ENCODE data around the gene NINJ2.
A peak's percentile ranks its signal among the peaks of the same experiment; 100 is the strongest.
"Not testable (repeated sequence)": the region's sequence is repeated elsewhere in the genome, so short reads cannot be mapped to it uniquely, and the experiment has no call there.

The NINJ2 gene

DNA sequence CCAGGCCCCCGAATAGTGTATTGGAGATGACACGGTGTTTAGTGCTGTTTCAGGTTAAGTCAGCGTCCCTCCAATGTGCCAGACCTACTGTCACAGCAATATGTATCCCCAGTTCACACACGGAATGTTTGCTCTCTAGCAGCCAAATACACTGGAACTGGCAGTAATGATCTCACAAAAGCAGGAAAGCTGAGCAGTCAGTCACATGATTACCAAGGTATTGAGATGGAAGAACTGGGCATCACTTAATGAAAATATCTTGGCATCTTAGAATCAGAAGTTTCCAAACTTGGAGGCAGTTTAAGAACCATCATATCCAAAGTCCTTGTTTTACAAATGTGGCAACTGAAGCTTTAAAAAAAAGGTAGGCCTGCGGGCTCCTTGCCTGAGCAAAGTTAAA lies 23.3 kb downstream of the NINJ2 start:
- DNase-seq: no peak

GRCh38 chr12:639566-639965 lies 23.7 kb downstream of the NINJ2 start:
- no peak for DNase-seq

GRCh38 chr12:638953-639557 lies 24.2 kb downstream of the NINJ2 start:
- no peak for DNase-seq

DNA sequence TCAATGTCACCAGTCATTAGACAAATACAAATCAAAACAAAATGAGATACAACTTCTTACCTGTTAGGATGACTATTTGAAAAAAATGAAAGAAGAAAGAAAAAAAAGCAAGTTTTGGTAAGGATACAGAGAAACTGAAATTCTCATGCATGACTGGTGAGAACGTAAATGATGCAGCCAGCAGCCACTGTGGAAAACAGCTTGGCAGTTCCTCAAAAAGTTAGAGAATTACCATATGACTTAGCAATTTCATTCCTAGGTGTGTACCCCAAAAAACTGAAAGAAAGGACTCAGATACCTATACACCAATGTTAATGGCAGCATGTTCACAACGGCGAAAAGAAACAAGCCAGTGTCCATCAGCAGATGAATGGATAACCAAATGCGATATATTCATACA lies 26.6 kb downstream of the NINJ2 start:
- DNase-seq: no peak

DNA sequence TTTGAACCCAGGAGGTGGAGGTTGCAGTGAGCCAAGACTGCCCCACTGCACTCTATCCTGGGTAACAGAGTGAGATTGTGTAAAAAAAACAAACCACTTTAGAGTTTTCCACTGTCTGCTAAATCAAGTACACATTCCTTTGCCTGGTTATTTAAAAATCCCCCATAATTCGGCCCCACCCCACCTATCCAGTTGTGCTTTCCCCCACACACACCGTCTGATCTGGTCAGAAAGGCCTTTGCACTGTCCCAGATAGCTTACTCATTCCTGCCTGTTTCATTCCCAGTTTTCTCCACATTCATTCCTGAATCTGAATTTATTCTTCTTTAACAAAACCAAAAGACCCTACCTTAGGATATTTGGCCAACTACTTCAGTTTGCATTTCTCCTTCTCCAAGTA lies 29.5 kb downstream of the NINJ2 start:
- no peak for DNase-seq

DNA sequence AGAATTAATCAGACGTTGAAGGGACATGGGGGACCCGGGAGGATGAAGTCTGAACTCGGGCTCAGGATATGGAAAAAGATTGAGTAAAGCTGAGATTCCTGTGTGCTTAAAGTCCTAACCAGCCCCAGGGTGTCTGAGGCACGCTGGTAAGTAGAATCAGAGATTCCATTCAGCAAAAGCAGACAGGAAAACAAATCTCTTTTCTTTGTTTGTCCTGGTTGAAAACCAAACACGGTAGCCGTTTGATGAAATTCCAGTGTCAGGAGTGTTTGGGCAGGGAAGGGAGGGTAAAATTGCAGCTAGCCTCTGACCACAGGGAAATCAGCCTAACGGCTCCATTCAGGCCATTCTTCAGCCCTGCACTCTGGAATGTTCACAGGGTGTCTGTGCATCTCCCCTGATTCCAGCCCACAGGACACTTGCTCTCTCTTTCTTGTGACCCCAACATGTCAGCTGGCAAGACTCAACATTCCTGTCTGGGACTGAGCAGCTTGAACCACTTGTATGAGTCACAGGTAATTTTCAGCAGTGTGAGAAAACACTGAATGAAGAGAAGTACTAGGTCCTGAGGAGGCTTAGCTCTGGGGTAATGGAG lies 31.0 kb downstream of the NINJ2 start:
- DNase-seq: peak; percentile 80

DNA sequence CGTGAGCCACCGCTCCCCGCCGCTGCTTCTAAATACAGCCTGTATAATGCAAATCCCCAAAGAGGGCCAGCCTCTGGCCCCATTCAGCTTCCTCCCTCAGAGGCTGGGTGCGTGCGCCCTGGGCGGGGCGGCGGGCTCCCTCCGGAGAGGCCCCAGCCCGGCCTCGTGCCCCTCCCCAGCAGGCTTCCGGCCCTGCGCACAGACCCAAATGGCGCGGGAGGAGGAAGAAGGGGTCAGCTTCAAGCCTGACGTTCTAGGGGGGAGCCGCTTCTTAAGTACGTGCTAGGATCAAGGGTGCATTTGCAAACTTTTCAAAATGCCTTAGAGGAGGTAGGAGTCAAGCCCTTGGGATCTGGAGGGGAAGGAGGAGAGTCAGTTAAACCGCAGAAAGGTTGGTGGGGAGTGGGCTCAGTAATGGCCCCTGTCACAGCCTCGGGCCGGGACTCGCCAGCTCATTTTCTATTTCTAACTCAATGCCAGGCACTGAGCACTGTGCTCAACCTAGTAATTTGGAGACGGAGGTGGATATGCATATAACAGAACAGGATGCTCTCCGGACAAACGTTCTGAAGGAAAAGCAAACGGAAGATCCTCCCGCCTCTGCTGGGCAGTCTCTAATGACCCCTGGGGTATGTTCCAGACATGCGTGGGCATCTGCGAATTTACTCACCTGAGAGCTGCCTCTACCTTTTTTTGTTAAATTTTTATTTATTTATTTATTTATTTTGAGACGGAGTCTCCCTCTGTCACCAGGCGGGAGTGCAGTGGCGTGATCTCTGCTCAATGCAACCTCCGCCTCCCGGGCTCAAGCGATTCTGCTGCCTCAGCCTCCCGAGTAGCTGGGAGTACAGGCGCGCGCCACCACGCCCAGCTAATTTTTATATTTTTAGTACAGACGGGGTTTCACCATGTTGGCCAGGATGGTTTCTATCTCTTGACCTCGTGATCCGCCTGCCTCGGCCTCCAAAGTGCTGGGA lies 32.3 kb downstream of the NINJ2 start:
- no peak for DNase-seq

DNA sequence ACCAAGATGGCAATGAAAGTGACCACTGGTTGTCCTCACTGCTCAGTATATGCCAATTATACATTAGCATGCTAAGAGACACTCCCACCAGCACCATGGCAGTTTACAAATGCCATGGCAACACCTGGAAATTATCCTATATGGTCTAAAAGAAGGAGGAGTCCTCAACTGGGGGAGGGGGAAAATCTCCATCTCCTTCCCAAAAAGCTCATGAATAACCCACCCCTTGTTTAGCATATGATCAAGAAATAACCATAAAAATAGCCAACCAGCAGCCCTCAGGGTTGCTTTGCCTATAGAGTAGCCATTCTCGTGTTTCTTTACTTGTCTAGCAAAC lies 34.5 kb downstream of the NINJ2 start:
- not testable (repeated sequence) for DNase-seq

GRCh38 chr12:627863-628741 lies 35.1 kb downstream of the NINJ2 start:
- DNase-seq: no peak

DNA sequence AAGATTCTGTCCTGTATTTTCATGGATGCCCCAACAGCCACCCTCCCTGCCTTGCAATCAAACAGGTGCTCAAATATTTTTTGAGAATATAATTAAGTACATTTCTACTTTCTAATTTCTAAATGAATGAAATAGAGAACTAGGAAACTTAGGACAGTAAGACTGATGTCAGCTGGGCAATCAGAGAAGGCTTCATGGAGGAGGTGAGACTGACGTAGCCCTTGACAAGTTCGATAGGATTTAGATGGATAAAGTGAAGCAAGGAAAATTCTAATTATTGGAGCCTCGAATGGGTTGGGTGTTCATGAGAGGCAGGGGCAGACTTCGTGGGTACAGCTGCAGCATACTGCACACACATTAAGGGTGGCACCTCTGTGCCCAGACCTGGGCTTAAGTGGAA lies 36.0 kb downstream of the NINJ2 start:
- DNase-seq: no peak

- no peak for DNase-seq
These were observed 37.2 kb downstream of the NINJ2 start for GRCh38 chr12:625998-626397.

GRCh38 chr12:623865-624372 lies 39.3 kb downstream of the NINJ2 start:
- no peak for DNase-seq

GRCh38 chr12:623172-623864 lies 39.9 kb downstream of the NINJ2 start:
- DNase-seq: no peak

GRCh38 chr12:622416-622815 lies 40.8 kb downstream of the NINJ2 start:
- DNase-seq: no peak

DNA sequence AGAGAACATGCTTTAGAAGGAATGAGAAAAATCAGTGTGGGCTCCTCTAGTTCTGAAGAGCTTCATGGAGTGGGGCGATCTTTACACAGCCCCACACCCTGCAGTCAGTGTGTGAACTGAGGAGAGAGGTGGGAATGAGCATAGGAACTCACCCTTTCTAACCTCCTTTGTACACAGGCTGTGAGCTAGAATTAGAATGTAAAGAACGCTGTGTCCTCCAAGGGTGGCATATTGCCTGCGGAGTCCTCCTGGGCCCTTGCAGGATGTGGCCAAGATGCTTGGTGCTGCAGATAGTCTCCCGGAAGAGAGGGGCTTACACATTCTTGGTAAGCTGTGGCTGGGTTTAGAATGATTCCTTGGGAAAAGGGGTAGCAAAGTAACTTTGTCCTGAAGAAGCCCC lies 43.9 kb downstream of the NINJ2 start:
- no peak for DNase-seq

DNA sequence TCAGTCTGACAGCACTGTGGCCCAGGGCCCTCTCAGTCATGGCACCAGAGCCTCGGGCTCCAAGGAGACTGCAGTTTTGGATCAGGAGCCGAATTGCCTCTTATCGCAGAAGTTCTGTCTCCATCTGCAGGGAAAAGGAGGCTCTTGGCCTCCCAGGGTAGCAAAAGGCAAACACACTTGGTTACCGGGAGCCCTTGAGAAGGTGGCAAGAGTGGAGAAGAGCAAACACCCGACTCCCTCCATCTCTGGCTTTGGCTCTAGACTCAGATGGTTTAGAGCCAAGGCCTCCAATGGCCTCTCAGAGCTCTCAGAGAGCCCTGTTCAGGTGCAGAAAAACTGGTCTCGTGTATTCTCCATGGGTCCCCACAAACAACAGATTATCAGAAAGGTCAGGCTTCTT lies 44.6 kb downstream of the NINJ2 start:
- DNase-seq: no peak

GRCh38 chr12:617304-617915 lies 45.8 kb downstream of the NINJ2 start:
- DNase-seq: no peak

GRCh38 chr12:615620-616019 lies 47.6 kb downstream of the NINJ2 start:
- DNase-seq: no peak

- DNase-seq: peak; percentile 6
These were observed 48.8 kb downstream of the NINJ2 start for GRCh38 chr12:614411-614970.

DNA sequence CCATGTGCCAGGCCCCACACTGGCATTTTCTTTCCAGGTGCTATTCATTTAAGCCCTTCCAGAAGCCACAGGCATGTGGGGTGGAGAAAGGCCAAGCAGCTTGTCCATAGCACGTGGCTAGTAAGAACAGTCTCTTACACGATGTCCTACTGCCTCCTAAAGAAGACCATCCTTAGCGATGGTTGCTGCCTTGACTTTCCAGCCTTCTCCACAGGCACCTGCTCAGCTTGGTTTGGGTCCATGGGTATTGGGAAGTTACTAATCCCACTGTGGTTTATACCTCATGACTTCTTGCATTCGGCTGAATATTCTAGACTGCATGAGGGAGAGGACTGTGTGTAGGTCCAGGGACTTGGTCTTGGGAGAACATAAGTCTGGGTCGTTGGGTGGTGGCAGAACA lies 49.2 kb downstream of the NINJ2 start:
- no peak for DNase-seq

GRCh38 chr12:612886-613285 lies 50.4 kb downstream of the NINJ2 start:
- DNase-seq: no peak
